HG03039 (cell line): Measurements from ENCODE around the gene ANGPTL2.

Source experiments
- ATAC-seq: cut with Tn5 transposase; IDR thresholded peaks from one replicate; pipeline ENCODE4 v1.9.1; 2021; ENCODE audit warnings: mild to moderate bottlenecking, moderate library complexity; ENCODE audit not compliant: unreplicated experiment

Gene ANGPTL2

GRCh38 chr9:127098916-127099553 lies 23.4 kb downstream of the ANGPTL2 start:
- ATAC-seq: no peak

GRCh38 chr9:127097683-127098082 lies 24.8 kb downstream of the ANGPTL2 start:
- no peak for ATAC-seq

GRCh38 chr9:127096208-127096607 lies 26.2 kb downstream of the ANGPTL2 start:
- no peak for ATAC-seq

- ATAC-seq: no peak
Observed at GRCh38 chr9:127095411-127095810, 27.0 kb downstream of the ANGPTL2 start.

- no peak for ATAC-seq
Observed at GRCh38 chr9:127093319-127094020, 29.0 kb downstream of the ANGPTL2 start.

- ATAC-seq: no peak
Observed at GRCh38 chr9:127092041-127092608, 30.3 kb downstream of the ANGPTL2 start.

- ATAC-seq: no peak
Observed at GRCh38 chr9:127091526-127091925, 30.9 kb downstream of the ANGPTL2 start.

- no peak for ATAC-seq
Observed at GRCh38 chr9:127090341-127090985, 32.0 kb downstream of the ANGPTL2 start.

GRCh38 chr9:127089631-127090081 lies 32.8 kb downstream of the ANGPTL2 start:
- ATAC-seq: no peak

GRCh38 chr9:127088724-127089615 lies 33.5 kb downstream of the ANGPTL2 start:
- ATAC-seq: no peak

GRCh38 chr9:127087836-127088235 lies 34.6 kb downstream of the ANGPTL2 start:
- ATAC-seq: no peak

- no peak for ATAC-seq
Observed at GRCh38 chr9:127087411-127087810, 35.0 kb downstream of the ANGPTL2 start.

- no peak for ATAC-seq
Observed at GRCh38 chr9:127086771-127087170, 35.7 kb downstream of the ANGPTL2 start.

- ATAC-seq: no peak
Observed at GRCh38 chr9:127085186-127085585, 37.2 kb downstream of the ANGPTL2 start.

- ATAC-seq: no peak
Observed at GRCh38 chr9:127084076-127085039, 38.1 kb downstream of the ANGPTL2 start.

- no peak for ATAC-seq
Observed at GRCh38 chr9:127083138-127083980, 39.1 kb downstream of the ANGPTL2 start.

GRCh38 chr9:127081250-127082185 lies 40.9 kb downstream of the ANGPTL2 start:
- ATAC-seq: no peak
